HG02623 (cell line): Measurements from ENCODE around the gene EEF2.

Experiments
- ATAC-seq: cut with Tn5 transposase; IDR thresholded peaks from one replicate; pipeline ENCODE4 v1.9.1; 2021; ENCODE audit warnings: moderate library complexity; ENCODE audit not compliant: unreplicated experiment

The EEF2 gene

DNA sequence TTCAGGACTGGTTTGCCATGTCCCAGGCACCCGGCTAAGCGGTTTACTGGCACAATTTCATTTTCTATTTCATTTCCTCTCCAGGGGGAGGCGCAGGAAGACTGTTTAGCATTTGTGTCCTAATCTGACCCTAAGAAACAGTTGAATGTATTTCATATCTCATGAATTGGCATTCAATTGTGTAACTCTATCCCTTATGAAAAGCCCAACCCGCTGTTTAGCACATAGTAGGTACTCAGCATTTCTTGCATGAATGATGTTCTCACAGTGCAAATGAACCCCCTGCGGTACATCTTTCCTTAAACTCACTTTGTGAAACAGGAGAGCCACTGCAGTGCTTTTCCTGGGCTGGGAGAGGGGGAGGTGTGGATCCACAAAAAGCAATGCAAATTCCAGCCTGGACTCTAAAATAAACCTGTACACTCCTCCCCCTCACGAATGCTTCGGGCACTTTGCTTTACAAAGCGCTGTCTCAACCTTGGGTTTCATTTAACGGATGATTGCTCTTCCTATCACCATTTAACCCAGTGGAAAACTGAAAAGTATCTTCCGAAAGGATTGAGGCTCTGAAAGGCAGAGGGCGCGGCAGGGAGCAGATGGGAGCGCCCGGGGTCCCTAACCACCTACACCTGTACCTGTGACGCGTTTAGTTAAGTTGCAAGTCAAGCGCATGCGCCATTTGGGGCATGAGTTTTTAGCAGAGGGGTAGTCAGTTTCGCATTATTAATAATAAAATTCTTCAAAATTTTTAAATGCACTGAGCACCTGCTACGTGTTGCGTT, 1.2 kb upstream of the EEF2 start:
- no peak for ATAC-seq

DNA sequence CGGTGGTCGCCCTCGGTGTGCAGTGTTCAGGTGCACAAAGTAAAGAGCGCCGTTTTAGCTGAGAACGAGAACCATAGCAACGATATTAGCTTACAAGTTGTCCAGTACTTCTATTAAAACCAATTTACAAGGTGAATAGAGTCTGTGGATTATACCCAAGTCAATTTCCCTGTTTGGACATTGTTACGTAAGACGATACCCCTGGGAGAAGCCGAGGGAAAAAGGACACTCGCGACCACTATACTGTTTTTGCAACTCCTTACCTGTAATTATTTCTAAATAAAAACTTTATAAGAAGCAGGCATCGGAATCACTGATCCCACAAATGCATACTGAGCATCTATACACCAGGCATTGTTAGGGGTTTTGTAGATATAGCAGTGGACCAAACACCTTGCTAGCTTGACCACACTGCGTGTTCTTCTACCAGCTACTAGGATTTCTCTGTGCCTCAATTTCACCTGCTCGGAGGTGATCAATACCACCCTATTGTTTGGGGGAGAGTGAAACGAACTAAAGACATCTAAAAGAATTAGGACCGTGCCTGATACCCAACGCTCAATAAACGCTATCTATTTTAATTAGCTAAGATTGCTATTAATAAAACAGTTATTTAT, 488 bp upstream of the EEF2 start:
- no peak for ATAC-seq

DNA sequence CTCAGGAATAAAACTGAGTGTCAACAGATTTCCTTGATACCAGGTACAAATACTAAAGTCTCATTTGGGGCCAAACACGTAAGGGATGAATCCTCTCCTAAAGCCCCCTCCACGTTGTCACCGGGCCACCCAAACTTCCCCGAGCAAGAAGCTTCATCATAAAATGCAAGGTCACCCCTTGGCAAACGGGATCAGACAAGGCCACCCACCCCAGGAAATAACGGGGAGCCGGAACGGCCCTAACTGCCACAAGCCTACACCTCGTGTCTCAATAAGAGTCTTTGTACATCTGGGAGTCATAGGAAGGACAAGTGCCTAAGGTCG, 717 bp downstream of the EEF2 start:
- no peak for ATAC-seq

DNA sequence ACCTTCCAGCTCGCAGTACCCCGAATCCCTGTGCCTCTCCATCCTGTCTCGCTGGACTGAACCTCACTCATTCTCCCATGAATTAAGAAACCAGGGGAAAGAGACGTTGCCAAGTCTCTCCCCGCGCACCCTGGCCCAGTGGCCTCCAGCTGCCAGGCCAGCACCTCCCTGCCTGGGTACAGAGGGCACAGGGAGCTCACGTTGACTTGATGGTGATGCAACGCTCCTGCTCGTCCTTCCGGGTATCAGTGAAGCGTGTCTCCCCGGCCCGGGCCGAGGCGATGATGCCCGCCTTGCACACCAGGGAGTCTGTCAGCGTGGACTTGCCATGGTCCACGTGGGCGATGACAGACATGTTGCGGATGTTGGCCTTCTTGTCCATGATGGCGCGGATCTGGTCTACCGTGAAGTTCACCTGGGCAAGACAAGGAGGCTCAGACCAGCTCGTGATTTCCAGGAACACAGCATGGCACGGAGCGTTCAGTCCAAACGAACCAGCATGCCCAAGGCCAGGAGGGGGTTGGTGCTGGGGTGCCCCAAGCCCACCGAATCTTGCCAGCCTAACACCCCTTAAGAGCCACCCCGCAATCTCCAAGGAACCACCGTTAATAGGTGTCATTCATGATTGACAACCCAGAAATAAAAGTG, 1.2 kb downstream of the EEF2 start:
- no peak for ATAC-seq

DNA sequence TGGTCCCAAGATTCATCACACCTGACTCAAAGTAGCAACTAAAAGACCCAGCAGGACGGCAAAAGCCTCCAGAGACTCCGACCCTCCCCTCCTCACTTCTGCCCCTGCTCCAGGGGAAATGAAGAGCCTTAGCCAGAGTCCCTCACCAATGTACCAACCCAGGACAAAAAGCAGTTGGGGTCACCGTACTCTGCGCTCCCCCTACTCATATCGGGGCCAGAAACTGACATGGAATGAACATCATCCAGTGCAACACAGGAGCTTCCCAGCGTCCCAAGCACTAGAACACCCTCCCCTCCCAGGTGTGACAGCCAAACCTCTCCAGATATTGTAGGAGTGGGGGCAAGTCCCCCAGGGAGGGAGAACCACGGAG, 1.7 kb downstream of the EEF2 start:
- no peak for ATAC-seq

DNA sequence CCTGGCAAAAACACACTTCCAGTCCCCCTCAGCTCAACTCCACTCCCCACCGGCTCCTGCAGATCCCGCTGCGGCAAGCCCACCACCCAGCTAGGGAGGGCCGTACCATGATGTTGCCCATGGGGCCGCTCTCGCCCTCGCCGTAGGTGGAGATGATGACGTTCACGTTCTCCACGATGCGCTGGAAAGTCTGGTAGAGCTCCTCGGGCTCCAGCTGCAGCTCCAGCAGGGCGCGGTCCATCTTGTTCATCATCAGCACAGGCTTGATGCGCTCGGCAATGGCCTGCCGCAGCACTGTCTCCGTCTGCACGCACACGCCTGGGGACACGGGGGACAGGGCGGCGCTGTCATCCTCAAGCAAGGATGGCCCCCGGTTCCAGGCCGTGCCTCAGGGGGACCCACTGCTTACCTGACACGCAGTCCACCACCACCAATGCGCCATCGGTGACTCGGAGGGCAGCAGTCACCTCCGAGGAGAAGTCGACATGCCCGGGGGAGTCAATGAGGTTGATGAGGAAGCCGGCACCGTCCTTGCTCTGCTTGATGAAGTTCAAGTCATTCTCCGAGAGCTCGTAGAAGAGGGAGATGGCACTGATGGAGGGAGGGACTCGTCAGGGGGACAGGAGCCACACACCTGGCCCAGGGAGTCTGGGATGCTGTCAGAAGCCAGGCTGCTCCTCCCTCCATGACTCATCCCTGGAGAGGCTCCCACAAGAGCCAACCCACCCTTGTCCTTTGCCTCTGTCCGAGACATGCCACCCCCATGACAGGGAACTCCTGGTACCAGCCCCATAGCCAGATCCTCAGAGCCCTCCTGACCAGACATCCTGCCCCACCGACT, 2.3 kb downstream of the EEF2 start:
- ATAC-seq, result no peak

DNA sequence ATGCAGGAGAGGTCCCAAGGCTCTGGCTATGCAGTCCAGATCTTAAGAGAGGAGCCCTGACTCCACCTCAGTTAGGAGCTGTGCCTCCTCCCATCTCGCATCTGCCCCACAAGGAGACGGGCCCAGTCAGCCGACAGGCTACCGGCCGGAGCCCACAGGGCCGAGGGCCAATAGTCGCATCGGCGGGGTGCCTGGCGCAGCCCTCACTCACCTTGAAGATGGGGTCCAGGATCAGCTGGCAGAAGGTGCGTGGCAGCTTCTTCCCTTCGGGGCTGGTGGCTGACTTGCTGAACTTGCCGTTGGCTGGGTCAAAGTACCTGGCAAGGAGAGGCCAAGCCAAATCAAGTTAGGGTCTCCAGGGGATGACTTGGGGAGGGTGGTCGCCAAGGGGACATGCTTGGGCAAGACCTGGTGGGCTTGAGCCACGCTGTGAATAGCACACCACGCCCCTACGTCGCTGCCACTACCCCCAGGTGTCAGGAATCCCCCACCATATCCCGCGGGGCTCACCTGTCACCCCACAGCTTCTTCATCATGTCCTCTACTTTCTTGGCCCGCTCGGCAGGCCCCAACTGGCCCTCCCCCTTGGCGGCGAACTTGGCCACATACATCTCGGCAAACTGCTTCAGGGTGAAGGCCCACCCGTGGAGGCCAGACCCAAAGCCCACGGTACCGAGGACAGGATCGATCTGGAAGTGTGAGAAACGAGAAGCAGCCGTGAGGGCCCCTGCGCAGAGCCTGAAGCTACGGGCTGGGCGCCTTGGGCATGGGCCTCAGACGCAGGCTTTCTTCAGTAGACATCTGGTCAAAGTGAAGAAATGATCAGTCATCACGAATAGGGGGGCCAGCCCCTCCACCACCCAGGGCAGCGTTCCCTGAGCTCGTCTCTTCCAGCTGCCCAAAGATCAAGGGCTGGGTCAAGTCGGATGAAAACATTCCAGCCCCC, 3.3 kb downstream of the EEF2 start:
- ATAC-seq, result no peak

DNA sequence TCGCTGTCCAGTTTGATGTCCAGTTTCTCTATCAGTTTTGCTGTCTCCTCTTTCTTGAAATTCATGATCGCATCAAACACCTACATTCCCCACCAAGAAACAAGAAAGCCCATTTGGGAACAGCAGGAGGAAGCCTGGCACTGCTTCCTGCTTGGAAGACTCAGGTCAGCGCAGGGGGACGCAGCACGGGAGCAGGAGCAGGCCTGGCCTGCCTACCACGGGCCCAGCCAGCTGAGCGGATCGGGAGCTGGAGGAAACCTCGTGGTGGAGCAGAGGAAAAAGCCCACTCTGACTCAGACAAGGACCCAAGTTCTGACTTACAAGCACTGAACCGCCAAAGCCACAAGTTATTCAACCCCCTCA, 3.9 kb downstream of the EEF2 start:
- no peak for ATAC-seq

DNA sequence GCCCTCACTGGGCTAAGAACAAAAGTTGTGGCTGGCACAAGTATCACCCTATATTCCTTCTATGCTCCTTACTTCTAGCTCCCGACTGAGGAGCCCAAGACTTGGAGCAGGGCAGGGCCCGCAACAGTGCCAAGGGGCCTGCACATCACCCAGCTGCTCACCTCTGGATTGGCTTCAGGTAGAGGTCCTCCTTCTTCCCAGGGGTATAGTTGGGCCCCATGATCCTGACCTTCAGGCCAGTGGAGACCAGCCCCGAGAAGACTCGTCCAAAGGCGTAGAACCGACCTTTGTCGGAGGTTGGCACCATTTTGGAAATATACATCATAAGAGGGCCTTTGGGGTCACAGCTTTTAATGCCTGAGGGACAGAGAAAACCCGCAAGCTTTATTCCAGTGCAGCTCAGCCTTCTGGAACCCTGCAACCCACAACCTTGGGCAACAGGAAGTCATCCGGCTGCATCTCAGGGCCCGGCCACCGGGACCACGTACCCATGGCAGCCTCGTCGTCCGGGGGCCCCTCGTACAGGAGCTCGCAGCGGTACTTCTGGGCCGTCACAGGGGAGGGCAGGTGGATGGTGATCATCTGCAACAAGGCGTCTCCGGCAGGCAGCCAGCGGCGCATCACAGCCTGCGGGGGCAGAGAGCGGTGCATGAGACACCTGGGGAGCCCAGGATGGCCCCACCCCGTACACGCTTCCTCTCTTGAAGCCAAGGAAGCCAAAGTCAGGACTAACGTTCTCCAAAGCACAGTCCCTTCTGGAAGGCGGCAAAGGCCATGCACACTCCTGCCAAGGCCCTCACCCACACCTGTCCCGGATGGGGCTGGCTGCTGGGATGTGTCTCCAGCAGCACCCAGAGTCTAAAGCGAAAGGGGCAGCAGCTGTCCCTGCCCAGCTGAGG, 4.7 kb downstream of the EEF2 start:
- ATAC-seq, result no peak

DNA sequence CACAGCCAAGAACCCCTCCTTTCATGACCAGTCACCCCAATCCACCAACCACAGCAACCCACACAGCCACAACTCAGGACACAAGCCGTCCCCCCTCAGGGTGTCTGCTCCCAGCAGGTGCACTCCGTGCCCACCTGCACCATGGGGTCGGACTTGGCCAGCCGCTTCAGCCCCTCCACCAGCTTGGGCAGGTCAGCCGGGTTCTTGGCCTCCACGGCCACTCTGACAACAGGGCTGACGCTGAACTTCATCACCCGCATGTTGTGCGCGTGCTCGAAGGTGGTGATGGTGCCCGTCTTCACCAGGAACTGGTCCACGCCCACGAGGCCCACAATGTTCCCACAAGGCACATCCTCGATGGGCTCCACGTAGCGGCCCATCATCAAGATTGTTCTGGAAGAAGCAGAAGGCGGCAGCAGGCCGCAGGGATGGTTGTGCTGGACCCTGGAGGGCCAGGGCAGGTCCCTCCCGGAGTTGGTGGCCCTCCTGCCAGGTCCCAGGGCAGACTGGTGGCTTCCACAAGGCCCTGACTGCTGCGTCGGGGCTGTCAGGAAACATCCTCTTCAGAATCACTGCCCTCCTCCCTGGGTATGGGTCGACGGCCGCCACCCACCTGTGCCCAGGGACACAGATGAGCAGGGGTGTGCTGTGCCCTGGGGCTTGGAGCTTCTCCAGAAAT, 5.5 kb downstream of the EEF2 start:
- no peak for ATAC-seq

DNA sequence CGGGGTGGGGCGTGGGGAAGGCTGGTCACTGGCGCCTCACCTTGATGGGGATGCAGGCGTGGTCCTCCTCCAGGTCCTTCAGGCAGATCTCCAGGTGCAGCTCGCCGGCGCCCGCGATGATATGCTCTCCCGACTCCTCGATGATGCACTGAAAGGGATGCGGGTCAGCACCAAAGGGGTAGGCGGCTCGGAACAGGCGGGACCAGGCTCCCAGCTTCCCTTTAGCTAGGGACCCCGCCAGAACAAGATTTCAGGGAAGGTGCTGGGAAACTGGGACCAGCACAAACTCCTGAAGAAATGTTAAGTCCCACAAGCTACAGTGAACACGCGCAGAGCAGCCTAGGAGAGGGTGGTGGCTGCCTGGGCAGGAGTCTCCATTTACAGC, 6.0 kb downstream of the EEF2 start:
- no peak for ATAC-seq

DNA sequence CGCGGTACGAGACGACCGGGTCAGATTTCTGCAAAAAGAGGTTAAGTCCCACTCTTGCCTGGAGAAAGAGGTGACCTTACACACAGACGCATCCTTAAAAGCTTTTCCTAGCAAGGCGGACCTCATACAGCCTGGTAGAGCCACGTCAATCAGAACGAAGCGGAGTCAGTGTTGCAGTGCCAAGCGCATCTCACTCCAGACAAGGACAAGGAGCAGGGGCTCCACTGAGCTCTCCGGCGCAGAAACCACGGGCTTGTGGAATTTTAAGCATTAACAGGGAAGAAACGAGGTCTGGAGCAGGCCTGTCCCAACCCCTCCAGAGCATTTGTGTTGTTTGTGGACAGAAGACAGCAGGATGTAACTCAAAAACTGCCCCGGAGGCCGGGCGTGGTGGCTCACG, 7.1 kb downstream of the EEF2 start:
- ATAC-seq, result no peak

DNA sequence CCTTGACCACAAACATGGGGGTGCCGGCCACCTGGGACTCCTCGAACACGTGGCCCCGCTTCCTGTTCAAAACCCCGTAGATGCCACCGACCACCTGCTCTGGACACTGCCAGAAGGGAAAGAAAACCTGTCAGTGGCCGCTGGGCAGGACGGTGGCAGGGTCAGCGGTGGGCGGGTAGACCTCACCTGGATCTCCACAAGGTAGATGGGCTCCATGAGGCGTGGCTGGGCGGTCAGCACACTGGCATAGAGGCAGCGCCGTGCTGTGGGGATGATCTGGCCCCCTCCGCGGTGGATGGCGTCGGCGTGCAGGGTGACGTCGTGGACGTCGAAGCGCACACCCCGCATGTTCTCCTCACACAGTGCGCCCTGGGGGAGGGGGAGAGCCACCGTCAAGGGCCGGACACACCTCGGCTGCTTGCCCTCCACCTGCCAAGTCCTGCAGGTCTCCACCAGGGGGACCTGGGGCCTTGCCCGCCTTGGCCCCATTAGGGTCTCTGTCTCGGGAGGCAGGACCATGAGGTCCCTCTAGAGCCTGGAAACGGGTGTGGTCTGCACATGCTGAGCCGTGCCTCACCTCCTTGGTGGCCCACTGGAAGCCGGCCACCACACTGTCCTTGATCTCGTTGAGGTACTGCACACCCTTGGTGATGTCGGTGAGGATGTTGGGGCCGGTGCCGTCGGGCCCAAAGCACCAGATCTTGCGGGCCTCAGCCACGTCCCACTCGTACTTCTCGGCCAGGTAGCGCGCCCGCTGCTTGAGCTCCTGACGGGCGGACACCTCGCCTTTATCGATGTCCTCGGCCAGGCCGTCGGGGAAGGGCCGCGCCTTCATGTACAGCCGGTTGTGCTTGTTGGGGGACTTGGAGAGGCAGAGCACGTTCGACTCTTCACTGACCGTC, 7.8 kb downstream of the EEF2 start:
- ATAC-seq, result no peak

DNA sequence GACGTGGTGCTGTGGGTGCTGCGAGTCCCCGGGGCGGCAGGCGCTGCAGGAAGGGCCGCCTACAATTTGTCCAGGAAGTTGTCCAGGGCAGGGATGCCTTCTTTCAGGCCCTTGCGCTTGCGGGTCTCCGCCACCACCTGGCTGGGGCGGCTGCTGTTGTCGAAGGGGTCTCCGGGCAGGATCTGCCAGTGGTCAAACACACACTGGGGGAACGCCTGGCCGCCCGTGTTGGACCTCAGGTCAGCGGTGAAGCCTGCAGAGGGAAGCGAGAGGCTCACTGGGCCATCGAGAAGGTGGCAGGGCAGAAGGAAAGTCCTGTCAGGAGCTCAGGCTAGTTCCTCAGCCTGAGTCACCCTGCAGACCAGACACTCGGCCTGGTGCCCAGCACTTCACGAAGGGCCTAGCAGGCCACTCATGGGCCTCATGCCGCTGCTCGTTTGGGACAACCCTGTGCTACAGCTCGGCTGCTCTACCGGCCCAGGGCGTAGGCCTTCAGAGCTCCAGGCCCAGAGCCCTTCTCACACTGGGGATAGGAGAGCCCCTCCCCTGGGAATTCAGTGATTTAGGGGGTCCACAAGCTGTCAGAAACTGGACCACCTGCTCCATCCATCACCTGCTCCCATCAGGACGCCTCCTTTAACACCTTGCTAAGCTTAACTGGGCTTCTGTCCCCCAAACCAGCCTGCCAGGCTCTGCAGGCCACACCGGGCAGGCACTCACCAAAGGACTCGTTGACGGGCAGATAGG, 8.6 kb downstream of the EEF2 start:
- no peak for ATAC-seq

DNA sequence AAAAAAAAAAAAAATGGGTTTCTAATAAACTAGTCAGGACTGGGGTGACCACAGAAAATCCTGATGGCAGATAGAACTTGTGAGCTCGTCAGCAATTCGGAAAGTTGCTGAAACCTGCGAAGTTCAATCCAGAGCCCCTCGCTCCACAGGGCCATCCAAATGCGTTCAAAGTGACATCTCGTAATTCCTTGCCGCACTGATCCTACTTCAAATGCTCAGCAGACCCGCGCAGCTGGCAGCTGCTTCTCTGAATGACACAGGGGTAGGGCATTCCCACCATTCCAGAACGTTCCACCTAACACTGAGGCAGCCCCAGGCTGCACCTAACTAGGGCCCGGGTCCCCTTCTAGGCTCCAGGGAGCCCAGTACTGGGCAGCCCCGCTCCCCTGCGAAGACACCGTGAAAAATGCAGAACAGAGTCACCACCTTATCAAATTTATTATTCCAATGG, 9.6 kb downstream of the EEF2 start:
- no peak for ATAC-seq

DNA sequence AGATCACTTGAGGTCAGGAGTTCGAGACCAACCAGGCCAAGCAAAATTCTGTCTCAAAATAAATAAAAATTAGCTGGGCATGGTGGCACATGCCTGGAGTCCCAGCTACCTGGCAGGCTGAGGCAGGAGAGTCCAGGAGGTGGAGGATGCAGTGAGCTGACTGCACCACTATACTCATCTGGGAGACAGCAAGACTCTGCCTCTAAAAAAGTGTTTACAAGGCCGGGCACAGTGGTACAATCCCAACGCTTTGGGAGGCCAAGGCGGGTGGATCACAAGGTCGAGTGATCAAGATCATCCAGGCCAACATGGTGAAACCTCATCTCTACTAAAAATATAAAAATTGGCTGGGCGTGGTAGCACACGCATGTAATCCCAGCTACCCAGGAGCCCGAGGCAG, 10.1 kb downstream of the EEF2 start:
- no peak for ATAC-seq
